Esophagus muscularis mucosa (tissue), 4 donors: ENCODE results near the gene UGT1A5.

Source experiments
- CTCF ChIP-seq, 3 experiments: fragments of 200-600 bp in 2 of 3; fragments of 450-650 bp in 1 of 3; sonication (generic) in 2 of 3; IDR thresholded peaks; one replicate each; pipeline ENCODE4 v1.5.1; 2017 to 2019; ENCODE audit warnings: antibody characterized with exemption in 3 of 3, mild to moderate bottlenecking in 2 of 3, moderate library complexity in 1 of 3
- EP300 ChIP-seq: sonication (generic); formaldehyde crosslinking; IDR thresholded peaks from one replicate; pipeline ENCODE4 v1.6.1; 2017; ENCODE audit warnings: antibody characterized with exemption
- POLR2A ChIP-seq: fragments of 450-650 bp; IDR thresholded peaks from one replicate; pipeline ENCODE4 v1.6.1; 2017; ENCODE audit warnings: antibody characterized with exemption, moderate library complexity, mild to moderate bottlenecking, low read depth
- POLR2AphosphoS5 ChIP-seq, 2 donors: sonication (generic); formaldehyde crosslinking; IDR thresholded peaks; one replicate each; pipeline ENCODE4 v1.6.1; 2017; ENCODE audit warnings: antibody characterized with exemption in 2 of 2

GRCh38 chr2:233689501-233689900, 23.2 kb upstream of the UGT1A5 start:
- TF ChIP-seq POLR2A (no peak), CTCF (IDR thresholded peaks at IDR 0.05) (no peak), EP300 (no peak), POLR2AphosphoS5 (IDR thresholded peaks at IDR 0.05) (no peak)
